Panc1 (cell line): ENCODE results near the gene KAZALD1. TPM values are rescaled to one million over a fixed set of nuclear protein-coding genes. Genes with fewer than 3 reads are reported as not detected.

Experiments used
- ATAC-seq: fragments of 200-7000 bp; cut with Tn5 transposase; 2 replicates; pipeline ENCODE4 v1.9.1; 2020; ENCODE audit warnings: mild to moderate bottlenecking, moderate library complexity
- BruUV-seq: library from RNA; stranded (reverse); fragments of 400-500 nt; replicated peaks from 2 replicates; lab custom pipeline; 2021; lab: Mats Ljungman, UMichigan
- CTCF ChIA-PET: fragments of 300-600 bp; sonication (Branson Sonifier 250); formaldehyde crosslinking; loops from one replicate; lab custom pipeline; 2022; ENCODE audit warnings: antibody characterized with exemption; lab: Charles Lee
- POLR2A ChIA-PET: fragments of 300-600 bp; sonication (Branson Sonifier 250); formaldehyde crosslinking; loops from one replicate; lab custom pipeline; 2022; ENCODE audit warnings: antibody characterized with exemption; lab: Charles Lee
- DNase-seq: peaks from one replicate; pipeline ENCODE4 v3.0.0-alpha.2; 2010; ENCODE audit warnings: low read depth, low spot score
- H3K27ac ChIP-seq: 2 replicates; pipeline ENCODE4 v1.5.1; 2011; ENCODE audit warnings: mild to moderate bottlenecking, low read length, inconsistent platforms
- H3K27me3 ChIP-seq: fragments of 200-500 bp; sonication (Bioruptor generic); 2 replicates; pipeline ENCODE4 v1.6.0; 2014; ENCODE audit warnings: low read length, inconsistent platforms; ENCODE audit not compliant: control insufficient read depth, insufficient read depth
- H3K36me3 ChIP-seq: fragments of 200-500 bp; sonication (Bioruptor generic); 2 replicates; pipeline ENCODE4 v1.5.1; 2014; ENCODE audit warnings: inconsistent platforms, mild to moderate bottlenecking, low read length, moderate library complexity; ENCODE audit not compliant: control insufficient read depth, insufficient read depth
- H3K4me1 ChIP-seq: 2 replicates; pipeline ENCODE4 v1.5.1; 2011; ENCODE audit warnings: inconsistent platforms, mild to moderate bottlenecking, low read length, moderate library complexity; ENCODE audit not compliant: control insufficient read depth, insufficient read depth
- H3K4me3 ChIP-seq, 2 experiments: 2 replicates each; pipeline ENCODE4 v1.5.1; 2011 to 2012; ENCODE audit warnings: low read depth in 2 of 2, low read length in 2 of 2, mild to moderate bottlenecking in 2 of 2, inconsistent platforms in 1 of 2, moderate library complexity in 1 of 2
- H3K9me3 ChIP-seq: fragments of 200-500 bp; sonication (Bioruptor generic); 2 replicates; pipeline ENCODE4 v1.5.1; 2014; ENCODE audit warnings: low read depth, mild to moderate bottlenecking, inconsistent platforms, low read length, moderate library complexity; ENCODE audit not compliant: control insufficient read depth, insufficient read depth
- POLR2AphosphoS5 ChIP-seq: IDR thresholded peaks from 2 replicates; pipeline ENCODE4 v1.6.1; 2012; ENCODE audit warnings: mild to moderate bottlenecking, low read depth, low read length, moderate library complexity
- SIN3A ChIP-seq: IDR thresholded peaks from 2 replicates; pipeline ENCODE4 v1.6.1; 2012; ENCODE audit warnings: low read depth, mild to moderate bottlenecking, low read length, moderate library complexity, borderline replicate concordance; ENCODE audit not compliant: insufficient read depth
- TCF7L2 ChIP-seq: IDR thresholded peaks from 2 replicates; pipeline ENCODE4 v1.6.1; 2011; ENCODE audit warnings: mild to moderate bottlenecking, low read depth, low read length, inconsistent platforms
- in situ Hi-C: cut with HindIII; loops from 2 replicates; pipeline ENCODE4 v1.10.0; 2016; ENCODE audit warnings: low sequenced_read_pairs, low pct_unique_long_range_greater_than_20kb
- intact Hi-C: fragments of 100-400 bp; cut with micrococcal nuclease; formaldehyde crosslinking; loops from one replicate; pipeline ENCODE4 v1.10.0; 2022; ENCODE audit not compliant: unreplicated experiment
- total RNA-seq: library from RNA; stranded (reverse); gene quantifications from one replicate; pipeline ENCODE4 v1.2.1, GENCODE V29; 2021; ENCODE audit not compliant: unreplicated experiment
- TF ChIP-seq, protein P1 (sequence below), 2 experiments: IDR thresholded peaks; 2 replicates each; pipeline ENCODE4 v1.6.1; 2011 to 2012; ENCODE audit warnings: low read depth in 2 of 2, control low read depth in 1 of 2, low read length in 1 of 2, mild to moderate bottlenecking in 1 of 2, moderate library complexity in 1 of 2; ENCODE audit not compliant: insufficient read depth in 1 of 2
- TF ChIP-seq, protein P2 (sequence below): fragments of 450-650 bp; IDR thresholded peaks from 2 replicates; pipeline ENCODE4 v1.5.1; 2017; ENCODE audit warnings: mild to moderate bottlenecking

Gene KAZALD1
- total RNA-seq, 1 experiment from 2014 or later, result 21.2 TPM

DNA sequence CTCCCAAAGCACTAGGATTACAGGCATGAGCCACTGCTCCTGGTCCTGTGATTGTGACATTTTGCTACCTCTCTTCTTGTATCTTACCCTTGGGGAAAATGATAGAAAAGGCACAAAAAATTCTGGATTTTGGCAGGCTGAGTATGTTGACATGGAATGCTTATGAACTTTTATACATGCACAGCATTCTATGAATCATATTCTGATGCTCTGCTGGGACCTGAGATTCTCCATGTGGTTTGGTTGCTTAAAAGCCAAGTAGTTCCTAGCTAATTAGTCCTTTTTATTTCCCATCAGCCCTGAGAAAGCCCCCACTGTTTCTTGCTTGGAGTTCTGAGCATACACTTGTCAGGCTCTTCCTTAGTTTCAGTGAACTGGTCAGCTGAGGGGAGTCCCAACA is 8.3 kb upstream of the KAZALD1 start:
- CTCF ChIA-PET, result no interaction called here
- no TSS peak for BruUV-seq
- Histone ChIP-seq H3K4me3 (no peak overlapping the region), H3K9me3 (no peaks in the 10 kb centered on the region), H3K4me1 (peaks cover 20% of the 10 kb centered on the region), H3K36me3 (no peaks in the 10 kb centered on the region), H3K27me3 (no peaks in the 10 kb centered on the region), H3K27ac (no peak overlapping the region)
- TF ChIP-seq SIN3A (no peak), POLR2AphosphoS5 (no peak), TCF7L2 (no peak)
- TF ChIP-seq, protein P1, sequence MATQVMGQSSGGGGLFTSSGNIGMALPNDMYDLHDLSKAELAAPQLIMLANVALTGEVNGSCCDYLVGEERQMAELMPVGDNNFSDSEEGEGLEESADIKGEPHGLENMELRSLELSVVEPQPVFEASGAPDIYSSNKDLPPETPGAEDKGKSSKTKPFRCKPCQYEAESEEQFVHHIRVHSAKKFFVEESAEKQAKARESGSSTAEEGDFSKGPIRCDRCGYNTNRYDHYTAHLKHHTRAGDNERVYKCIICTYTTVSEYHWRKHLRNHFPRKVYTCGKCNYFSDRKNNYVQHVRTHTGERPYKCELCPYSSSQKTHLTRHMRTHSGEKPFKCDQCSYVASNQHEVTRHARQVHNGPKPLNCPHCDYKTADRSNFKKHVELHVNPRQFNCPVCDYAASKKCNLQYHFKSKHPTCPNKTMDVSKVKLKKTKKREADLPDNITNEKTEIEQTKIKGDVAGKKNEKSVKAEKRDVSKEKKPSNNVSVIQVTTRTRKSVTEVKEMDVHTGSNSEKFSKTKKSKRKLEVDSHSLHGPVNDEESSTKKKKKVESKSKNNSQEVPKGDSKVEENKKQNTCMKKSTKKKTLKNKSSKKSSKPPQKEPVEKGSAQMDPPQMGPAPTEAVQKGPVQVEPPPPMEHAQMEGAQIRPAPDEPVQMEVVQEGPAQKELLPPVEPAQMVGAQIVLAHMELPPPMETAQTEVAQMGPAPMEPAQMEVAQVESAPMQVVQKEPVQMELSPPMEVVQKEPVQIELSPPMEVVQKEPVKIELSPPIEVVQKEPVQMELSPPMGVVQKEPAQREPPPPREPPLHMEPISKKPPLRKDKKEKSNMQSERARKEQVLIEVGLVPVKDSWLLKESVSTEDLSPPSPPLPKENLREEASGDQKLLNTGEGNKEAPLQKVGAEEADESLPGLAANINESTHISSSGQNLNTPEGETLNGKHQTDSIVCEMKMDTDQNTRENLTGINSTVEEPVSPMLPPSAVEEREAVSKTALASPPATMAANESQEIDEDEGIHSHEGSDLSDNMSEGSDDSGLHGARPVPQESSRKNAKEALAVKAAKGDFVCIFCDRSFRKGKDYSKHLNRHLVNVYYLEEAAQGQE (IDR thresholded peaks at IDR 0.05; ENCODE audit: insufficient read depth in 1 of 2, low read depth in 2 of 2, low read length in 1 of 2), result no peak
- TF ChIP-seq, protein P2, sequence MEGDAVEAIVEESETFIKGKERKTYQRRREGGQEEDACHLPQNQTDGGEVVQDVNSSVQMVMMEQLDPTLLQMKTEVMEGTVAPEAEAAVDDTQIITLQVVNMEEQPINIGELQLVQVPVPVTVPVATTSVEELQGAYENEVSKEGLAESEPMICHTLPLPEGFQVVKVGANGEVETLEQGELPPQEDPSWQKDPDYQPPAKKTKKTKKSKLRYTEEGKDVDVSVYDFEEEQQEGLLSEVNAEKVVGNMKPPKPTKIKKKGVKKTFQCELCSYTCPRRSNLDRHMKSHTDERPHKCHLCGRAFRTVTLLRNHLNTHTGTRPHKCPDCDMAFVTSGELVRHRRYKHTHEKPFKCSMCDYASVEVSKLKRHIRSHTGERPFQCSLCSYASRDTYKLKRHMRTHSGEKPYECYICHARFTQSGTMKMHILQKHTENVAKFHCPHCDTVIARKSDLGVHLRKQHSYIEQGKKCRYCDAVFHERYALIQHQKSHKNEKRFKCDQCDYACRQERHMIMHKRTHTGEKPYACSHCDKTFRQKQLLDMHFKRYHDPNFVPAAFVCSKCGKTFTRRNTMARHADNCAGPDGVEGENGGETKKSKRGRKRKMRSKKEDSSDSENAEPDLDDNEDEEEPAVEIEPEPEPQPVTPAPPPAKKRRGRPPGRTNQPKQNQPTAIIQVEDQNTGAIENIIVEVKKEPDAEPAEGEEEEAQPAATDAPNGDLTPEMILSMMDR, result no peak
- intact Hi-C loops (no loop called here), in situ Hi-C loops (no loop called here)
- POLR2A ChIA-PET, result no interaction called here
- DNase-seq (no peak), ATAC-seq (no peak)

DNA sequence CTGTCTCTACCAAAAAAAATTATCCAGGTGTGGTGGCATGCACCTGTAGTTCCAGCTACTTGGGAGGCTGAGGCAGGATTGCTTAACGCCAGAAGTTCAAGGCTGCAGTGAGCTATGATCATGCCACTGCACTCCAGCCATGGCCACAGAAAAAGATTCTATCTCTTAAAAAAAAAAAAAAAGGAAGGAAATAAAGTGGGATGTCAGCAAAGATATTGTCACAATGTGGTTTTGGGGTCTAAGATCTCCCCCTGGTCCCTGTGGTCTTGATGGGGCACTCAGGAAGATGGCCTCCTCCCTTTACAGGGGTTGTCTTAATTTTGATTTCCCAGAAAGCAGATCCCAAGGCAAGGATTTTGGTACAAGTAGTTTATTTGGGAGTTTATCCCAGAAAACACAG is 7.4 kb upstream of the KAZALD1 start:
- ATAC-seq (no peak), DNase-seq (no peak)
- no peak overlapping the region for H3K27ac ChIP-seq
- no peaks in the 10 kb centered on the region for H3K27me3 ChIP-seq
- intact Hi-C loops, result no loop called here
- ChIA-PET POLR2A (interaction anchor here (0.6 kb wide), 2 partner anchors 69 to 159 kb away, joined by 3 to 6 read pairs; no protein-coding TSS in a partner anchor), CTCF (no interaction called here)
- BruUV-seq, result no TSS peak
- in situ Hi-C loops, result no loop called here
- H3K9me3 ChIP-seq, result no peaks in the 10 kb centered on the region
- no peaks in the 10 kb centered on the region for H3K36me3 ChIP-seq
- H3K4me3 ChIP-seq, result no peak overlapping the region
- peaks cover 25% of the 10 kb centered on the region for H3K4me1 ChIP-seq
- no peak for TF ChIP-seq POLR2AphosphoS5
- TF ChIP-seq, protein P2, result no peak
- TF ChIP-seq, protein P1 (IDR thresholded peaks at IDR 0.05; ENCODE audit: insufficient read depth in 1 of 2, low read depth in 2 of 2, low read length in 1 of 2), result no peak
- TF ChIP-seq TCF7L2, result no peak
- no peak for TF ChIP-seq SIN3A
